C4-2B (cell line): ENCODE results near the gene SMARCA2.

ENCODE experiments used
- H3K27ac ChIP-seq: fragments of 450-650 bp; 2 replicates; pipeline ENCODE4 v1.5.1; 2017
- ZFX ChIP-seq: fragments of 450-650 bp; IDR thresholded peaks from 2 replicates; pipeline ENCODE4 v1.6.1; 2017
- TF ChIP-seq, protein P1 (sequence below): fragments of 450-650 bp; conservative IDR thresholded peaks from 2 replicates; pipeline ENCODE4 v1.5.1; 2017; ENCODE audit warnings: mild to moderate bottlenecking

SMARCA2 gene

DNA sequence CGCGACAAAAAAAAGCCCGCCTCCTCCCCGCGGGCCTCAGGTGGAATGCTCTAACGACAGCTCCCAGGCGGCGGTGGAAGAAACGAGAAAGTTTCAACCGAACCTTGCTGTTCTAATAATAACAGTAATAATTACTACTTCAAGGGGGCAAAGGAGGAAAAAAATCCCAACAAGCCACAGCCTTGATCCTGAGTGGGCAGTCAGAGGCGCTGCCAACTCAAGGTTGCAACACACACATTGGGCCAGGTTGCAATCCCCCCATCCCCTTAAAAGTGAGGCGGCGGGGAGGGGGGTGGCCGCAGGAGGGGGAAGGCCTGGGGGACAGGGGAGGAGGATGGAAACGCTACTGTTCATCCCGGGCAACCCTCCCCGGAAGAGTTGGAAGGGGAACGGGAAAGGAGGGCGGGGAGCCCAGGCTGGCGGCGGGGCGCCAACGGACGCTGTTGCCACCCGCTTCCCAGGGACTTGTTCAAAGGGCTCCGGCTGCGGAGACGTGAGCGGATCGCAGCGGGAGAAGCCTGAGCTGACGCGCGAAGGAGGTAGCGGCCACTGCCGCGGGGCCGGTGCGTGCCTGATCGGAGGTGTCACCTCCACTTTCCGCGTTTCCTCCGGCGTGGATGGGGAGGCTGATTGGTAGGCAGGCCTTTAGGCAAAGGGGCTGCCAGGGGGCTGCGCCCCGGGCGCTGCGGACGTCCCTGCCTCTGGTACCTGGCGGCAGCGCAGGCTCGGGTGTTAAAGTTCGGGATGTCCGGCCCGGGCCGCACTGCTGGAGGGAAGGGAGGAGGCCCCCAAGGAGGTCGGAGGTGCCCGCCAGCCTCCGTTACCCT is 647 bp downstream of the SMARCA2 start:
- peak overlapping the region; percentile 76 for H3K27ac ChIP-seq
- TF ChIP-seq, protein P1, sequence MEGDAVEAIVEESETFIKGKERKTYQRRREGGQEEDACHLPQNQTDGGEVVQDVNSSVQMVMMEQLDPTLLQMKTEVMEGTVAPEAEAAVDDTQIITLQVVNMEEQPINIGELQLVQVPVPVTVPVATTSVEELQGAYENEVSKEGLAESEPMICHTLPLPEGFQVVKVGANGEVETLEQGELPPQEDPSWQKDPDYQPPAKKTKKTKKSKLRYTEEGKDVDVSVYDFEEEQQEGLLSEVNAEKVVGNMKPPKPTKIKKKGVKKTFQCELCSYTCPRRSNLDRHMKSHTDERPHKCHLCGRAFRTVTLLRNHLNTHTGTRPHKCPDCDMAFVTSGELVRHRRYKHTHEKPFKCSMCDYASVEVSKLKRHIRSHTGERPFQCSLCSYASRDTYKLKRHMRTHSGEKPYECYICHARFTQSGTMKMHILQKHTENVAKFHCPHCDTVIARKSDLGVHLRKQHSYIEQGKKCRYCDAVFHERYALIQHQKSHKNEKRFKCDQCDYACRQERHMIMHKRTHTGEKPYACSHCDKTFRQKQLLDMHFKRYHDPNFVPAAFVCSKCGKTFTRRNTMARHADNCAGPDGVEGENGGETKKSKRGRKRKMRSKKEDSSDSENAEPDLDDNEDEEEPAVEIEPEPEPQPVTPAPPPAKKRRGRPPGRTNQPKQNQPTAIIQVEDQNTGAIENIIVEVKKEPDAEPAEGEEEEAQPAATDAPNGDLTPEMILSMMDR, result no peak
- TF ChIP-seq ZFX, result peak; percentile 44

DNA sequence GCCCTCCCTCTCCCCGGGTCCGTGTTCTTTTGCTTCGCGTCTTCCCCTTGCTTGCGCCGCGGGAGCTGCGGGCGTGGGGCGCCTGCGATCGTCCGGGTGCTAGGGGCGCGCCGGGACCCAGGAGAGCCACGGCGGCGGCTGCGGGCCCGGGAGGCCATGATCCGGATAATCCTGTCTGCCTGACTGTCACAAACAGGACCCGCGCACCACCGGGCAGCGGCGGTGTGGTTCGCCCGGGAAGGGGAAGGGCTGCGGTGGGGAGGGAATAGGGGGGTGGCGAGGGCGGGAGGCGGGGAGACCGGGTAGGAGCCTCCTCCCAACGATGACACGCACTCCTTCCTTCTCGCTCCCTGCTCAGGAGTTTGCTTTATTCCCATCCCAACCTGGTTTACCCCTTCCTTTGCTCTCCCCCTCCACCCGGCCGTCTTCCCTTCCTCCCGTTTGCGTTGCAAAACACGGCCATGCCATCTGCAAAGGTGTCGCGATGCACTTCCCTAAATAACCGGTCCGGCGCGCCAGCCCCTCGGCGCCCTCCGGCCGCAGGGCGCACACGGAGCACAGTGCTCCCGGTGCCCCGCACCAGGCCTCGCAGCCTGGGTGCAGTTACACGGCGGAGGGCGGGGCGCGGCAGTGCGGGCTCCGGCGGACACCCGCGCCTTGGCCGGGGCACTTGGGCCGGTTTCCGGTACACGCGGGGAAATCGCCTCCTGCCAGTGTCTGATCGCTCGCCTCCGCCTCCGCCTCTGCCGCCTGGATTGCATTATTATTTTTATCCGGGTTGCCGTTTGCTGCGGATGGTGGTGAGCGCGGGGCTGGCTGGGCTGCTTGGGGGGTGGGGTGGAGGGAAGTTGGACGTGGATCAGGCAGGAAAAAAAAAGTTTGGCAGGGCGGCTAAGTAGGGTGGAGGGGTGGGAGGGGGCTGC is 1.5 kb downstream of the SMARCA2 start:
- TF ChIP-seq, protein P1, result peak; percentile 15; the same call in 1 of the 2 replicates
- no peak for TF ChIP-seq ZFX
- peak overlapping the region; percentile 76 for H3K27ac ChIP-seq

DNA sequence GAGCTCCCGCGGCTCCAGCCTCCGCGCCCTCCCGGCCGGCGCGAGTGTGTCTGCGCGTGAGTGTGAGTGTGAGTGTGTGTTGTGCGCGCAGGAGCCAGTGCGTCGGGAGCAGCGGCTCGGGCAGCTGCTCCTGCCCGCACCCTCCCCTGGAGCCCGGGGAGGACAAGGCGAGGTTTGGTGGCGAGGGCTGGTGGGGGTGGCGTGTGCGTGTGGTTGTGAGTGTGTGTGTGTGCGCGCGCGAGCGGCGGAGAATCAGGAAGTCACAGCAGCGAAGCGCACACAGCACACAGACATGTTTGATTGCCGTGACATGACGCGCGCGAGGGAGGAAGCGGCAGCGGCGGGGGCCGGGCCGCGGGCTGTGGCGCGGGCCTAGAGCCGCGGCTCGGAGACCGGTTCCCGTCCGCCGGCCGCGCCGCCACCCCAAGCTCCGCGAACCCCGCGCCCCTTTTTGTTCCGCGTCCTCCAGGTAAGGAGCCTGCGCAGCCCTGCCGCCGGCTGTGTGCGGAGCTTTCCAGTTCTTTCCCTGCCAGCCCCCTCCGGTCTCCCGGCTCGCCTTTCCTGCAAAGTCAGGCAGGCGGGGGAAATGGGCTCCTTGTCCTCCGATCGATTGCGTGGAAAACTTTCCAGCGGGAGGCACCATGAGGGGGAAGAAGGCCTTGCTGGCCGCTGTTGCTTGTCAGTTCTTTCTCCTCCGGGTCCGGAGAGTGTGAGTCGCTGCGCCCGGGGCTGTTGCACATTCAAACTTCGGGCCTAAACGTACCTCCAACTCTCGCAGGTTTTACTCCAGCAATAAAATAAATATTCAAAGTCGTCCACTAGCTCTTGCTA is 2.4 kb downstream of the SMARCA2 start:
- H3K27ac ChIP-seq, result peak overlapping the region; percentile 76
- TF ChIP-seq, protein P1, result no peak
- TF ChIP-seq ZFX, result peak; percentile 54

DNA sequence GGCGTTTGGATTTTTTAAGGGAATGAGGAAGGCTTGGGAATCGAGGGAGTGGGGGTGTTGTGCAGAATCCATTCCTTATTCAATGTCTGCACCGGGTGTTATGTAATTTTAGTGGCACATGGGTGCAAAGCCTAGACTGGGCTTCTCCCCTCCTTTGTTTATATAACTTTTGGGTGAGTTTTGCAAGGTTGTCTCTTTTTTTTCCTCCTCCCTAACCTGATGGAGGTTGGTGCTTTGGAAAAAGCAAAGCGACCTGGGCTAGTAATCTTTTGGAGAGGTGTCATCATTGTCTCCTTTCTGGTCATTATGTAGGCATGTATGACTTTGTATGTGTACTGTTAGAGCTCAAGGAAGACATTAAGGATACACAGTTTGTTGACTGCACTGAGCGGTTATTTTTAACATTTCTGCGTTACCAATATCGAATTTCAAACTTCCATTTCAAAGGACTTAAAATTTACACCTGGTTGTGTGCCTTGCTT is 3.1 kb downstream of the SMARCA2 start:
- TF ChIP-seq, protein P1, result no peak
- no peak for TF ChIP-seq ZFX
- peak overlapping the region; percentile 76 for H3K27ac ChIP-seq

DNA sequence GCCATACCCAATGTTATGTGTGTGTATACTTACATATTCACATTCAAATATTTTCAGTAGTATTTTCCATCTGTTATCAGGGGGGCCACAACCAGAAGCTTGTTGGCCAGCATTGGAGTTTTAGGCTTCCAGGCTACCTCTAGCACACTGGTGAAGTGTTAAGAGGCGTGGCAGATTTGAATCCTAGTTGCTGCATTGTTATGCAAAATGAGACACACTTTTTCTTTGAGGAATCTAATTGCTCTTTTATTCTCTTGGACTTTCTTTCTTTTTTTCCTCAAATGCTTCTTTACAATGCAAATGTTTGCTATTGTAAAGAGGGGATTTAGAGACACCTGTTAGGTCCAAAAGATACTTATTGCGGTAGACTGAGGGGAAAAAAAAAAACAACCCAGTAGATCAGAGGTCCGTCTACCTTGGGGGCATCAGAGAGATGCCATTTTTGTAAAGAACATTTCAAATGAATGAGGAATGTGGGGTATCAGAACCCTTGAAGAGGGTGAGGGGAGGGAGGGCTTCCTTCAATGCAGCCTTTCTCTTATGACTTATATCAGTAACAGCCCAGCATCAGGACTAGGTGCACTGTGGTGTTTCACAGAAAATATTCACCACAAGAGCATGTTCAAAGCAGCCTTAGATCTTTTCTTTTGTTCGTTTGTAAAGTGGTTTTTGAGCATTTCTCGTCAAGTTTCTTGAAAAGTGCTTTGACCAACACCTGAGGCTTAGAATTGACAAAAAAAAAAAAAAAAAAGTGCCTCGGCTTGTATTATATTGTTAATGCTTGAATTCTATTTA is 3.8 kb downstream of the SMARCA2 start:
- no peak overlapping the region for H3K27ac ChIP-seq

DNA sequence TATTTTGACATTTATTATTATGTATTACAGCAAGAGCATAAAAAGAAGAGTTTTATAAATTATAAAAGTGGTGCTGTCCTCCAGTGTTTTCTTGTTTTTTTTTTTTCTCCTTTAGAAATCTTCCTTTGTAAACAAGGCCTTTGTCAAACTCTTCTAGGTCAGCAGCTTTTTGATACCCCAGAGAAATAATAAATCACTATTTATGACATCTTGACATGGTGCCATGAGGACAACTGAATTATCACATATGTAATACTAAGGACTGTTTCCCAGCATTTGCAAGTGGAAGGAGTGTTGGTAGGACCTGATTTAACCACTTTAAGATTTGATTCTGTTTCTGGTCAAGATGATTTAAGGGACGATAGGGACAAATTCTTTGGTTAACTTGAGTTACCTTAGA is 4.6 kb downstream of the SMARCA2 start:
- no peak overlapping the region for H3K27ac ChIP-seq
- TF ChIP-seq, protein P1, result no peak
- TF ChIP-seq ZFX, result no peak

More for the DNA sequence above, 3.8 kb downstream of the SMARCA2 start:
- TF ChIP-seq ZFX, result no peak
- TF ChIP-seq, protein P1, result no peak
